SK-N-DZ (cell line): ENCODE measurements around the gene OSBPL10.

Source experiments
- DNase-seq: peaks from one replicate; pipeline ENCODE4 v3.0.0-alpha.2; 2015; ENCODE audit warnings: low spot score

The OSBPL10 gene

GRCh38 chr3:31748281-31748932 is 232.7 kb downstream of the OSBPL10 start:
- peak; percentile 94 for DNase-seq

GRCh38 chr3:31747785-31748184 is 233.3 kb downstream of the OSBPL10 start:
- no peak for DNase-seq

GRCh38 chr3:31744913-31745312 is 236.1 kb downstream of the OSBPL10 start:
- DNase-seq = no peak

- no peak for DNase-seq
Measured at GRCh38 chr3:31743331-31744089, 237.6 kb downstream of the OSBPL10 start.

- no peak for DNase-seq
Measured at GRCh38 chr3:31740397-31740796, 240.7 kb downstream of the OSBPL10 start.

GRCh38 chr3:31738412-31738811 is 242.7 kb downstream of the OSBPL10 start:
- no peak for DNase-seq

GRCh38 chr3:31735667-31736066 is 245.4 kb downstream of the OSBPL10 start:
- DNase-seq = no peak

- no peak for DNase-seq
Measured at GRCh38 chr3:31733234-31733667, 247.8 kb downstream of the OSBPL10 start.

GRCh38 chr3:31732548-31732947 is 248.5 kb downstream of the OSBPL10 start:
- no peak for DNase-seq

- no peak for DNase-seq
Measured at GRCh38 chr3:31729573-31729972, 251.5 kb downstream of the OSBPL10 start.

GRCh38 chr3:31729082-31729481 is 252.0 kb downstream of the OSBPL10 start:
- DNase-seq = no peak

- DNase-seq = no peak
Measured at GRCh38 chr3:31728403-31728802, 252.7 kb downstream of the OSBPL10 start.

GRCh38 chr3:31725976-31726375 is 255.1 kb downstream of the OSBPL10 start:
- no peak for DNase-seq

- DNase-seq = no peak
Measured at GRCh38 chr3:31725568-31725967, 255.5 kb downstream of the OSBPL10 start.

GRCh38 chr3:31724651-31725050 is 256.4 kb downstream of the OSBPL10 start:
- peak; percentile 13 for DNase-seq

GRCh38 chr3:31724116-31724515 is 256.9 kb downstream of the OSBPL10 start:
- DNase-seq = no peak

GRCh38 chr3:31723701-31724100 is 257.4 kb downstream of the OSBPL10 start:
- DNase-seq = no peak

- no peak for DNase-seq
Measured at GRCh38 chr3:31721676-31722075, 259.4 kb downstream of the OSBPL10 start.

GRCh38 chr3:31714495-31715280 is 266.4 kb downstream of the OSBPL10 start:
- DNase-seq = no peak

- no peak for DNase-seq
Measured at GRCh38 chr3:31713816-31714215, 267.2 kb downstream of the OSBPL10 start.

- no peak for DNase-seq
Measured at GRCh38 chr3:31710123-31710803, 270.8 kb downstream of the OSBPL10 start.

GRCh38 chr3:31709526-31709925 is 271.5 kb downstream of the OSBPL10 start:
- DNase-seq = no peak
